GM19397 (cell line): Measurements from ENCODE around the gene PGAM2.

Experiments
- ATAC-seq: cut with Tn5 transposase; IDR thresholded peaks from one replicate; pipeline ENCODE4 v1.9.1; 2021; ENCODE audit warnings: mild to moderate bottlenecking, moderate library complexity; ENCODE audit not compliant: unreplicated experiment

PGAM2 gene

GRCh38 chr7:44067064-44067951, 1.9 kb upstream of the PGAM2 start:
- no peak for ATAC-seq

GRCh38 chr7:44066494-44067063, 1.2 kb upstream of the PGAM2 start:
- no peak for ATAC-seq

- ATAC-seq = no peak
Observed at GRCh38 chr7:44066111-44066460, 719 bp upstream of the PGAM2 start.

GRCh38 chr7:44064791-44065430, 456 bp downstream of the PGAM2 start:
- no peak for ATAC-seq

DNA sequence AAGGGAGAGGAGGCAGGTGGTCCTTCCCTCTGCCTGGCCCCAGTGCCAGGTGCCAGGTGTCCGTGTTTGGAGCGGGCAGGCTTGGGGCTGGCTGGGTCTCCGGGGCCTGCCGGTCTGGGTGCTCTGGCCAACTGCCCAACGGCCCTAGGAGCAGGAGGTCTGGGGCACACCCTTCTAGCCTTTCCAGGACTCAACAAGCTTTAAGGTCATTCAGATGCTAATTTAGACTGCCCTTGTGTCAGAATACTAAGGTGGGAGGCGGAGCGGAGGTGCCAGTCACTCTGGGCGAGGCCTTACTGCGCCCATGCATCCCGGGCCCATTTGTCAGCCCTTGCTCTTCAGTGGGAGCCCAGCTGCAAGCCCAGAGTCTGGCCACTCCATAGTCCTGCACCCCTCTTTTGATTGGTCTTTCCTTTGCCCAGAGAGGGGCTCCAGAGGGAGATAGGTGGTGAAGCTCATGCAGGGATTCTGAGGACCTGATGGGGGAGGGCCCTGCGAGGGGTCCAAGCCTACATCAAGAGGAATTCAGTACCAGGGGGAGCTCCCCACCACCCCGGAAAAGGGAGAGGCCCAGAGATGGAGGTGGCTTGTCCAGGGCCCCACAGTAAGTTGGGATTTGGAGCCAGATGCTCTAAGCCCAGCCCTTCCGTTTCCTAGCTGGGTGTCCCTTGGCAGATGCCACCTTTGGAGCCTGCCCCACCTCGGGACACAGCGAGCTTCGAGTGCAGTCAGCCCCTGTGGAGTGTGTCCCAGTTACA, 1.3 kb downstream of the PGAM2 start:
- ATAC-seq = no peak

- ATAC-seq = no peak
Observed at GRCh38 chr7:44063547-44063893, 1.8 kb downstream of the PGAM2 start.

DNA sequence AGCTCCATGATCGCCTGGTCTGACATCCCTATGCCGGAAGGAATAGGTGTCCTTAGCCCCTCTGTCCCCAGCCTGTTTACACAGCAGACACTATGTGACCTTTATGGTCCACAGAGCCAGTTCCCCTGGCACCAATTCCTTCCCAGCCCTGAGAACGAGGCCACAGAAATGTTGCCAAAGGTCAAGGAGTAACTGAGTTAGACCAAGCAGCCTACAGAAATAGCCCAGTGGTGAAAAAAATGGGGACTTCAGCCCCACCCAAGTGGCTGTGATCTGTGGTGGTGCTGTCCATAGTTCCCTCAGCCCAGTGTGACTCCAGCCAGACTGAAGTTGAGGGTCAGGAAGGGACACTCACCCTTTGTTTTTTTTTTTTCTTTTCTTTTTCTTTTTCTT, 2.5 kb downstream of the PGAM2 start:
- no peak for ATAC-seq

DNA sequence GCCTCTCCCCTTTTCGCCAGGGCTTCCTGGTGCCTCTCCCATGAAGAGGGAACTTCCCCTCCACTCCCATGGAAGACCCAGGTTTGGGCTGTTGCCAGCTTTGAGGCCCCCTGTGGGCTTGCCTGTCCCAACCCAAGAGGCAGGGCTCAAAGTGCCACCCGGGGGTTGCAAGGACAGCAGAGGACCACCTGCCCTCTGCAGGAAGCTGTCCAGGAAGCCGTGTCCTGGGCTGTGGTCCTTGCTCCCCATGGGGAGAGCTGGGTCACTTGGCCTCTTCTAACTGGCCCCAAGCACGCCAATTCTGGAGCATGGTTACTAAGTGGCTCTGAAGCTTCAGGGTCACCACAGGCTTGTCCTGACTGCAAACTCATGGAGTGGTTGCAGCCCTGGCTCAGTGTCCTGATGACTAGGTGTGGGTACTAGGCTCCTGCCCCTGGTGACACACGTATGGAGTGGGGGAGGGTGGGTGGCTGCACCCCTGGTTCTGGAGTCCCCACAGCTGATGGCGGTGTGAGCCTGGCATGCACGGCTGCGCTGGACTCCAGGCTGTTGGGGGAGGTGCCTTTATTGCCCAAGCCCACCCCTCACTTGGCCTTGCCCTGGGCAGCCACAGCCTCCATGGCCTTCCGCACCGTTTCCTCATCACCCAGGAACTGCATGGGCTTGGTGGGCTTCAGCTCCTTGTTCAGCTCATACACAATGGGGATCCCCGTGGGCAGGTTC, 3.0 kb downstream of the PGAM2 start:
- ATAC-seq = no peak

DNA sequence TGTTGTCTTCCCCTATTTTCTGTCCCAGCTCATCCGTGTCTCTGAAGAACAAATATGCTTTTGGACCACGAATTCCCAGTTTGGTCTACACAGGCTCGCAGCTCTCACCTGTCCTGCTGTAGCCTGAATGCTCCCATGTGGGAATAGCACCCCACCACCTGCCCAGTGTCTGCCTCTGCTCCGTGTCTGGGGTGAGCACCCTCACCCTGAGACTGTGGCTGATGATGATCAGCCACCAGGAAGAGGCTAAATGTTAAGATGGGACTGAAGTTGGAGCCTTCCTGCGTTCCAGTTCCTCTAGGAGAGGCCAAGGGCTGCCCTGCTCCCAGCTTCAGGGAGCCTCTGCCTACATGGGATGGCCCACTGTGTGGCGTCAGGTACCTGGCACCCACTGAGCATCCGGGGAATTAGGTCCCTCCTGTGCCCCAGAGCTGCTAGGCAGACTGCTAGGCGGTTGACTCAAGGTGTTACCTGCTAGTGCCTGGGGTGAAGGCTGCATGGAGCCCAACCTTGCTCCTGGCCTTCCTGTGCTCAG, 3.7 kb downstream of the PGAM2 start:
- ATAC-seq = no peak

- ATAC-seq = no peak
Observed at GRCh38 chr7:44060948-44061644, 4.3 kb downstream of the PGAM2 start.

DNA sequence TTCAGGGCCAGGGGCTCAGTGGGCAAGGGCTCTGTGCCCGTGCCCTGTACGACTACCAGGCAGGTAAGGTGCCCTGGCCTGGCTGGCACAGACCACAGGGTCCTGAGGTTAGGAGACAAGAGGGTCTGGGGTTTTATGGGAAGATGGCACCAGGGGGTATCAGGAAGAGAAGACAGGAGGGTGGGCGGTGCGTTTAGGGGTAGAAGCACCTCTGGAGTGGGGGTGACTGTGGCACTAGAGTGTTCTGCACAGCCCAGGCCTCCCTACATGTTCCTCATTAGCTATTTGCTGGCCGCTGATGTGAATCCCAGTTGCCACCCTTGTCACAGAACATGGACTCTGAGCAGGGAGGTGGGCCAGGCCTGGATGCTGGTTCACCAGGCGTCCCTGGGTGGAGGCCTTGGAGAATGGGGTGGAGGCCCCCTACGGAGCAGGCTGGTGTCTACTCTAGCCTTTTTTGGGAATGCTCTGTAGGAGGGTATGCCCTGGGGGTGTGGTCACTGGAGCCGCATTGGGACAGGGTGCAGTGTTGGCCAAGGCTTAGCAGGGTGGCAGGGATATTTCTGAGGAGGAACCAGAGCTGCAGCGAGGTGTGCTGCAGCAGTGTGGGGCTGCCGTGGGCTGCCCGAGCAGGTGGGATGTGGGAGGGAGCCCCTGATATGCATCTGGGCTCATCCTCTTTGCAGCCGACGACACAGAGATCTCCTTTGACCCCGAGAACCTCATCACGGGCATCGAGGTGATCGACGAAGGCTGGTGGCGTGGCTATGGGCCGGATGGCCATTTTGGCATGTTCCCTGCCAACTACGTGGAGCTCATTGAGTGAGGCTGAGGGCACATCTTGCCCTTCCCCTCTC, 5.0 kb downstream of the PGAM2 start:
- ATAC-seq = no peak

DNA sequence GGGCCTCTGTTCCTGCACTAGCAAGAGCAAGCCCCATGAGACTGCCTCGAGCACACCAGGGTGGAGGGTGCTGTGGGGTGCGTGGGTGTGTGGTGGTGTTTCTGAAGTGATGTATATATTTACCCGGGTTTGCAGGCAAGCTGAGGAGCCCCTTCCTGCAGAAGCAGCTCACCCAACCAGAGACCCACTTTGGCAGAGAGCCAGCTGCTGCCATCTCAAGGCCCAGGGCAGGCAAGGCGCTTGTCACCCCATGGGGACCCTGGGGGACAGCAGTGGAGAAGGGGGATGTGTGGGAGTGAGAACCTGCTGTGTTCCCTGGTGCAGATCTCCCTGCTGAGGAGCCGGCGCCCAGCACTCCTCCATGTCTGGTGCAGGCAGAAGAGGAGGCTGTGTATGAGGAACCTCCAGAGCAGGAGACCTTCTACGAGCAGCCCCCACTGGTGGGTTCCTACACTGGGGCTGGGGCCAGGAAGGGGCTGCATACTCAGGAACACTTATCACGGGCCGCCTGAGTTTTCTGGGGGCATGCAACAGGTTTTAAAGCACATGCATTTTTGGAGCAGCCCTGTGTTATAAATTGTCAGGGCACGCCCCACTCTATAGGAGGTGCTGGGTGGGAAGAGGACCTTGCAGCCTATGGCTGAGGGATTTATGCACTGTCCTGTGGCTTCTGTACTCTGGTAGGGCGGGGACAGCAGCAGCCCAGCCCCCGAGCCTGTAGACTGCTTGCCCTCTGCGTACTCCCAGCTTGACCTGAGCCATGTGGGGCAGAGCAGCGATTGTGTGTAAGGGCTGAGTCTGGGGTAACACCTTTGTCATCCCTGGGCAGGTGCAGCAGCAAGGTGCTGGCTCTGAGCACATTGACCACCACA, 5.9 kb downstream of the PGAM2 start:
- ATAC-seq = no peak

- ATAC-seq = no peak
Observed at GRCh38 chr7:44058759-44059218, 6.6 kb downstream of the PGAM2 start.

- ATAC-seq = no peak
Observed at GRCh38 chr7:44057849-44058758, 7.3 kb downstream of the PGAM2 start.

- no peak for ATAC-seq
Observed at GRCh38 chr7:44057181-44057848, 8.1 kb downstream of the PGAM2 start.

- ATAC-seq = no peak
Observed at GRCh38 chr7:44056681-44057080, 8.7 kb downstream of the PGAM2 start.
